Trophoblast cell (in vitro differentiated cells and primary cell): Measurements from ENCODE around the gene DLG2.

Experiments used
- DNase-seq, 2 donors: peaks; one replicate each; pipeline ENCODE4 v3.0.0-alpha.2; 2016
- H2AFZ ChIP-seq: 2 replicates; pipeline ENCODE4 v1.6.1; 2013; ENCODE audit warnings: low read length, moderate library complexity, mild to moderate bottlenecking; ENCODE audit not compliant: insufficient read depth, poor library complexity
- H2AK5ac ChIP-seq: 2 replicates; pipeline ENCODE4 v1.6.1; 2013; ENCODE audit warnings: mild to moderate bottlenecking, low read length
- H2BK120ac ChIP-seq: 2 replicates; pipeline ENCODE4 v1.6.1; 2013; ENCODE audit warnings: low read length, mild to moderate bottlenecking, moderate library complexity; ENCODE audit not compliant: insufficient read depth, poor library complexity
- H2BK12ac ChIP-seq: 2 replicates; pipeline ENCODE4 v1.6.1; 2013; ENCODE audit warnings: mild to moderate bottlenecking, low read length, moderate library complexity
- H2BK5ac ChIP-seq: 2 replicates; pipeline ENCODE4 v1.6.1; 2013; ENCODE audit warnings: low read length, low read depth, moderate library complexity, mild to moderate bottlenecking; ENCODE audit not compliant: poor library complexity
- H3K14ac ChIP-seq: 2 replicates; pipeline ENCODE4 v1.6.1; 2013; ENCODE audit warnings: mild to moderate bottlenecking, low read length
- H3K18ac ChIP-seq: 2 replicates; pipeline ENCODE4 v1.6.1; 2013; ENCODE audit warnings: mild to moderate bottlenecking, low read length
- H3K23ac ChIP-seq: 2 replicates; pipeline ENCODE4 v1.6.1; 2013; ENCODE audit warnings: low read length
- H3K27ac ChIP-seq: 2 replicates; pipeline ENCODE4 v1.5.1; 2013; ENCODE audit warnings: low read depth, mild to moderate bottlenecking, inconsistent platforms, low read length, moderate library complexity
- H3K27me3 ChIP-seq: 2 replicates; pipeline ENCODE4 v1.6.1; 2013; ENCODE audit warnings: inconsistent platforms, mild to moderate bottlenecking, low read length, moderate library complexity; ENCODE audit not compliant: insufficient read depth
- H3K36me3 ChIP-seq, 2 experiments: 1 replicate in 1 of 2; 2 replicates in 1 of 2; pipeline ENCODE4 v1.6.1; 2013; ENCODE audit warnings: low read length in 2 of 2, mild to moderate bottlenecking in 2 of 2, moderate library complexity in 1 of 2; ENCODE audit not compliant: insufficient read depth in 2 of 2, control insufficient read depth in 1 of 2
- H3K4ac ChIP-seq: 2 replicates; pipeline ENCODE4 v1.6.1; 2013; ENCODE audit warnings: low read depth, mild to moderate bottlenecking, low read length, moderate library complexity
- H3K4me1 ChIP-seq, 2 experiments: 1 replicate in 1 of 2; 2 replicates in 1 of 2; pipeline ENCODE4 v1.6.1; 2013; ENCODE audit warnings: low read length in 2 of 2, mild to moderate bottlenecking in 2 of 2, moderate library complexity in 1 of 2; ENCODE audit not compliant: insufficient read depth in 2 of 2, control insufficient read depth in 1 of 2
- H3K4me2 ChIP-seq: 2 replicates; pipeline ENCODE4 v1.6.1; 2013; ENCODE audit warnings: inconsistent platforms, mild to moderate bottlenecking, low read length, moderate library complexity
- H3K4me3 ChIP-seq: 2 replicates; pipeline ENCODE4 v1.5.1; 2013; ENCODE audit warnings: mild to moderate bottlenecking, low read depth, low read length, inconsistent platforms
- H3K79me1 ChIP-seq: one replicate; pipeline ENCODE4 v1.6.1; 2013; ENCODE audit warnings: low read length
- H3K79me2 ChIP-seq: 2 replicates; pipeline ENCODE4 v1.6.1; 2013; ENCODE audit warnings: low read length, mild to moderate bottlenecking; ENCODE audit not compliant: control insufficient read depth, insufficient read depth, poor library complexity
- H3K9ac ChIP-seq: 2 replicates; pipeline ENCODE4 v1.6.1; 2013; ENCODE audit warnings: mild to moderate bottlenecking, low read length
- H3K9me3 ChIP-seq: 2 replicates; pipeline ENCODE4 v1.6.1; 2013; ENCODE audit warnings: low read depth, mild to moderate bottlenecking, control low read depth, inconsistent platforms, low read length; ENCODE audit not compliant: insufficient read depth
- H4K12ac ChIP-seq: 2 replicates; pipeline ENCODE4 v1.6.1; 2013; ENCODE audit warnings: low read depth, mild to moderate bottlenecking, low read length, moderate library complexity
- H4K8ac ChIP-seq: 2 replicates; pipeline ENCODE4 v1.6.1; 2013; ENCODE audit warnings: low read depth, mild to moderate bottlenecking, low read length, moderate library complexity
- H4K91ac ChIP-seq: one replicate; pipeline ENCODE4 v1.6.1; 2013; ENCODE audit warnings: low read depth, mild to moderate bottlenecking, low read length, moderate library complexity
- WGBS: extraction: QIAGEN DNeasy Blood & Tissue Kit; methylation state at CpG from one replicate; pipeline ENCODE4 v1.1.7; 2013; ENCODE audit warnings: missing lambda C conversion rate; ENCODE audit not compliant: insufficient read length, insufficient coverage; ENCODE audit errors: extremely low coverage; 5-methylcytosine and 5-hydroxymethylcytosine counted together

Gene DLG2

GRCh38 chr11:84720706-84721402 lies 906.3 kb downstream of the DLG2 start:
- Histone ChIP-seq H3K4me2 (peak overlapping the region; percentile 96), H2AK5ac (no peak overlapping the region), H3K36me3 (no peaks in the 10 kb centered on the region), H3K9ac (peak overlapping the region; percentile 60), H3K4ac (no peak overlapping the region), H2BK5ac (no peak overlapping the region), H3K27ac (no peak overlapping the region), H2BK12ac (no peak overlapping the region), H4K12ac (peak overlapping the region; percentile 87), H3K18ac (peak overlapping the region; percentile 73), H2BK120ac (no peak overlapping the region), H4K8ac (peak overlapping the region; percentile 73), H3K14ac (peak overlapping the region; percentile 72), H2AFZ (peak overlapping the region; percentile 92), H3K4me1 (peaks cover 5 to 7% of the 10 kb centered on the region in 2 experiments), H3K9me3 (no peaks in the 10 kb centered on the region), H3K23ac (no peak overlapping the region), H3K79me2 (no peaks in the 10 kb centered on the region), H3K27me3 (no peaks in the 10 kb centered on the region), H3K4me3 (peak overlapping the region; percentile 77), H3K79me1 (peaks cover 2% of the 10 kb centered on the region), H4K91ac (no peak overlapping the region)
- DNase-seq: no peak
- no CpG with 5 or more reads among the region's 29 CpGs for WGBS

GRCh38 chr11:84719935-84720577 lies 907.1 kb downstream of the DLG2 start:
- H3K23ac ChIP-seq: no peak overlapping the region
- no peaks in the 10 kb centered on the region for H3K36me3 ChIP-seq
- H3K4me2 ChIP-seq: peak overlapping the region; percentile 96
- no peak overlapping the region for H4K91ac ChIP-seq
- H3K9ac ChIP-seq: no peak overlapping the region
- no peaks in the 10 kb centered on the region for H3K9me3 ChIP-seq
- H2BK12ac ChIP-seq: no peak overlapping the region
- H2AK5ac ChIP-seq: no peak overlapping the region
- H3K4me1 ChIP-seq: peaks cover 5 to 7% of the 10 kb centered on the region in 2 experiments
- no peak overlapping the region for H3K4ac ChIP-seq
- H3K79me2 ChIP-seq: no peaks in the 10 kb centered on the region
- no CpG with 5 or more reads among the region's 26 CpGs for WGBS
- no peak overlapping the region for H3K14ac ChIP-seq
- H3K27ac ChIP-seq: no peak overlapping the region
- H4K12ac ChIP-seq: no peak overlapping the region
- H3K79me1 ChIP-seq: peaks cover 2% of the 10 kb centered on the region
- DNase-seq: no peak
- peak overlapping the region; percentile 69 for H4K8ac ChIP-seq
- H2AFZ ChIP-seq: peak overlapping the region; percentile 54
- H3K18ac ChIP-seq: no peak overlapping the region
- no peak overlapping the region for H2BK5ac ChIP-seq
- H3K4me3 ChIP-seq: peak overlapping the region; percentile 67
- H3K27me3 ChIP-seq: no peaks in the 10 kb centered on the region
- H2BK120ac ChIP-seq: no peak overlapping the region

GRCh38 chr11:84714316-84714780 lies 912.8 kb downstream of the DLG2 start:
- Histone ChIP-seq H4K8ac (no peak overlapping the region), H4K91ac (no peak overlapping the region), H3K4ac (no peak overlapping the region), H2BK5ac (no peak overlapping the region), H3K9me3 (no peaks in the 10 kb centered on the region), H3K18ac (no peak overlapping the region), H3K79me2 (no peaks in the 10 kb centered on the region), H3K4me1 (no peaks in the 10 kb centered on the region), H3K4me2 (no peak overlapping the region), H3K23ac (no peak overlapping the region), H4K12ac (no peak overlapping the region), H2AFZ (no peak overlapping the region), H3K14ac (no peak overlapping the region), H3K4me3 (no peak overlapping the region), H3K27ac (no peak overlapping the region), H3K27me3 (no peaks in the 10 kb centered on the region), H2BK120ac (no peak overlapping the region), H3K9ac (no peak overlapping the region), H3K79me1 (no peaks in the 10 kb centered on the region), H2AK5ac (no peak overlapping the region), H2BK12ac (no peak overlapping the region), H3K36me3 (no peaks in the 10 kb centered on the region)
- DNase-seq: peak in 1 of 2 donors; percentile 28
- WGBS: no CpG with 5 or more reads among the region's 1 CpG

- Histone ChIP-seq H2BK5ac (peak overlapping the region; percentile 40), H4K8ac (no peak overlapping the region), H4K91ac (no peak overlapping the region), H3K9ac (no peak overlapping the region), H3K79me2 (no peaks in the 10 kb centered on the region), H3K18ac (no peak overlapping the region), H3K36me3 (no peaks in the 10 kb centered on the region), H3K14ac (no peak overlapping the region), H3K9me3 (no peaks in the 10 kb centered on the region), H2AFZ (no peak overlapping the region), H3K27ac (peak overlapping the region; percentile 70), H3K4me1 (peaks cover 0 to 2% of the 10 kb centered on the region in 2 experiments), H3K23ac (no peak overlapping the region), H3K27me3 (no peaks in the 10 kb centered on the region), H3K4me2 (peak overlapping the region; percentile 43), H2AK5ac (no peak overlapping the region), H2BK120ac (no peak overlapping the region), H2BK12ac (no peak overlapping the region), H4K12ac (no peak overlapping the region), H3K4me3 (no peak overlapping the region), H3K79me1 (no peaks in the 10 kb centered on the region), H3K4ac (no peak overlapping the region)
- WGBS: no CpG with 5 or more reads among the region's 4 CpGs
- peak in 1 of 2 donors; percentile 6 for DNase-seq
Observed at GRCh38 chr11:84691830-84692229, 935.3 kb downstream of the DLG2 start.
